Colon (tissue), 2 donors: ENCODE data around the gene RCAN1.
"Not testable (repeated sequence)": the region's sequence is repeated elsewhere in the genome, so short reads cannot be mapped to it uniquely, and the experiment has no call there.

ENCODE experiments used
- FAIRE-seq: peaks from 2 replicates; lab custom pipeline; 2012; peaks lifted over from hg19 to GRCh38; lab: Jason Lieb, UNC
- donor health status: control.
- donor health status: control.

Gene RCAN1

GRCh38 chr21:34568801-34569200, 46.1 kb downstream of the RCAN1 start:
- FAIRE-seq: not testable (repeated sequence)

GRCh38 chr21:34567604-34568155, 47.2 kb downstream of the RCAN1 start:
- FAIRE-seq: no peak

GRCh38 chr21:34565238-34565637, 49.7 kb downstream of the RCAN1 start:
- no peak for FAIRE-seq

GRCh38 chr21:34563370-34563769, 51.5 kb downstream of the RCAN1 start:
- FAIRE-seq: not testable (repeated sequence)

- FAIRE-seq: no peak
Observed at GRCh38 chr21:34561806-34562205, 53.1 kb downstream of the RCAN1 start.

GRCh38 chr21:34560609-34561008, 54.3 kb downstream of the RCAN1 start:
- FAIRE-seq: no peak

- no peak for FAIRE-seq
Observed at GRCh38 chr21:34560021-34560420, 54.9 kb downstream of the RCAN1 start.

GRCh38 chr21:34559089-34559631, 55.8 kb downstream of the RCAN1 start:
- FAIRE-seq: no peak

GRCh38 chr21:34558166-34558565, 56.7 kb downstream of the RCAN1 start:
- no peak for FAIRE-seq

GRCh38 chr21:34557261-34557660, 57.7 kb downstream of the RCAN1 start:
- FAIRE-seq: no peak

- not testable (repeated sequence) for FAIRE-seq
Observed at GRCh38 chr21:34554670-34555069, 60.2 kb downstream of the RCAN1 start.

GRCh38 chr21:34554227-34554626, 60.7 kb downstream of the RCAN1 start:
- no peak for FAIRE-seq

GRCh38 chr21:34553151-34553952, 61.6 kb downstream of the RCAN1 start:
- no peak for FAIRE-seq

GRCh38 chr21:34552360-34553098, 62.4 kb downstream of the RCAN1 start:
- peak; percentile 65 for FAIRE-seq

GRCh38 chr21:34550182-34550799, 64.6 kb downstream of the RCAN1 start:
- FAIRE-seq: no peak

GRCh38 chr21:34548781-34549376, 66.0 kb downstream of the RCAN1 start:
- no peak for FAIRE-seq

- FAIRE-seq: no peak
Observed at GRCh38 chr21:34546542-34546941, 68.4 kb downstream of the RCAN1 start.

- FAIRE-seq: no peak
Observed at GRCh38 chr21:34545079-34545884, 69.6 kb downstream of the RCAN1 start.

GRCh38 chr21:34544032-34544496, 70.8 kb downstream of the RCAN1 start:
- FAIRE-seq: no peak

GRCh38 chr21:34543017-34543416, 71.9 kb downstream of the RCAN1 start:
- no peak for FAIRE-seq

GRCh38 chr21:34540206-34540605, 74.7 kb downstream of the RCAN1 start:
- no peak for FAIRE-seq
